GM23338 (cell line): Measurements from ENCODE around the gene MYO1A. TPM values are rescaled to one million over a fixed set of nuclear protein-coding genes. Genes with fewer than 3 reads are reported as not detected.

Experiments used
- ATAC-seq: fragments of 200-7000 bp; cut with Tn5 transposase; 3 replicates; pipeline ENCODE4 v1.9.1; 2020
- DNase-seq: peaks from one replicate; pipeline ENCODE4 v3.0.0-alpha.2; 2015; ENCODE audit warnings: low spot score
- H2AFZ ChIP-seq: fragments of 200-600 bp; sonication (generic); 2 replicates; pipeline ENCODE4 v1.8.0; 2016; ENCODE audit warnings: antibody characterized with exemption, mild to moderate bottlenecking, moderate library complexity
- H3F3A ChIP-seq: fragments of 200-600 bp; sonication (generic); replicated peaks from 2 replicates; pipeline ENCODE4 v1.8.0; 2017; ENCODE audit warnings: antibody characterized with exemption, mixed run types, low read depth
- H3K27ac ChIP-seq: fragments of 200-600 bp; sonication (generic); 2 replicates; pipeline ENCODE4 v1.6.1; 2016; ENCODE audit warnings: low read depth
- H3K27me3 ChIP-seq: fragments of 200-600 bp; sonication (generic); 2 replicates; pipeline ENCODE4 v1.8.0; 2016; ENCODE audit warnings: mild to moderate bottlenecking, mixed run types, moderate library complexity; ENCODE audit not compliant: insufficient read depth
- H3K36me3 ChIP-seq: fragments of 200-600 bp; sonication (generic); 2 replicates; pipeline ENCODE4 v1.8.0; 2016; ENCODE audit warnings: mild to moderate bottlenecking; ENCODE audit not compliant: insufficient read depth
- H3K4me1 ChIP-seq: fragments of 200-600 bp; sonication (generic); 2 replicates; pipeline ENCODE4 v1.8.0; 2016; ENCODE audit warnings: mild to moderate bottlenecking, moderate library complexity; ENCODE audit not compliant: insufficient read depth
- H3K4me2 ChIP-seq: fragments of 200-600 bp; sonication (generic); 2 replicates; pipeline ENCODE4 v1.7.1; 2017; ENCODE audit warnings: mixed run types
- H3K4me3 ChIP-seq: fragments of 200-600 bp; sonication (generic); 2 replicates; pipeline ENCODE4 v1.6.1; 2016; ENCODE audit warnings: mixed run types
- H3K79me2 ChIP-seq: fragments of 200-600 bp; sonication (generic); replicated peaks from 2 replicates; pipeline ENCODE4 v1.8.0; 2017; ENCODE audit warnings: mild to moderate bottlenecking; ENCODE audit not compliant: insufficient read depth
- H3K9me2 ChIP-seq: fragments of 200-600 bp; sonication (generic); 2 replicates; pipeline ENCODE4 v1.8.0; 2017; ENCODE audit not compliant: insufficient read depth
- H4K20me1 ChIP-seq: fragments of 200-600 bp; sonication (generic); replicated peaks from 2 replicates; pipeline ENCODE4 v1.8.0; 2017; ENCODE audit warnings: mild to moderate bottlenecking; ENCODE audit not compliant: insufficient read depth
- H3K27ac Mint-ChIP-seq: 2 replicates; pipeline ENCODE4 v1.8.0; 2020; ENCODE audit warnings: inconsistent platforms, mild to moderate bottlenecking, moderate library complexity, mixed read lengths
- H3K27me3 Mint-ChIP-seq: 3 replicates; pipeline ENCODE4 v1.8.0; 2022; ENCODE audit warnings: low read depth, mild to moderate bottlenecking, moderate library complexity, mixed read lengths, inconsistent platforms; ENCODE audit not compliant: insufficient read depth, poor library complexity
- H3K36me3 Mint-ChIP-seq: 3 replicates; pipeline ENCODE4 v1.8.0; 2021; ENCODE audit warnings: low read depth, mild to moderate bottlenecking, inconsistent platforms, moderate library complexity, mixed read lengths
- H3K4me1 Mint-ChIP-seq: 3 replicates; pipeline ENCODE4 v1.8.0; 2020; ENCODE audit warnings: mild to moderate bottlenecking, inconsistent platforms, mixed read lengths
- H3K4me3 Mint-ChIP-seq: 3 replicates; pipeline ENCODE4 v1.8.0; 2021; ENCODE audit warnings: moderate library complexity, mild to moderate bottlenecking, inconsistent platforms, mixed read lengths
- H3K9me3 Mint-ChIP-seq: 3 replicates; pipeline ENCODE4 v1.8.0; 2020; ENCODE audit warnings: moderate library complexity, mild to moderate bottlenecking, inconsistent platforms, mixed read lengths
- EZH2phosphoT487 ChIP-seq: fragments of 200-600 bp; sonication (generic); IDR thresholded peaks from one replicate; pipeline ENCODE4 v1.8.1; 2018; ENCODE audit warnings: antibody characterized with exemption; ENCODE audit not compliant: unreplicated experiment
- NANOG ChIP-seq: IDR thresholded peaks from 2 replicates; pipeline ENCODE4 v1.6.1; 2016; ENCODE audit warnings: antibody characterized with exemption, borderline replicate concordance
- POLR2AphosphoS5 ChIP-seq: IDR thresholded peaks from 2 replicates; pipeline ENCODE4 v1.6.1; 2016; ENCODE audit warnings: antibody characterized with exemption, low read depth
- STAT1 ChIP-seq: IDR thresholded peaks from one replicate; pipeline ENCODE4 v1.6.1; 2016; ENCODE audit warnings: antibody characterized with exemption; ENCODE audit not compliant: unreplicated experiment
- ZNF114 ChIP-seq: fragments of 250-450 bp; sonication (Bioruptor Pico); IDR thresholded peaks from 2 replicates; pipeline ENCODE4 v1.5.0; 2020; ENCODE audit warnings: mild to moderate bottlenecking, moderate library complexity
- ZNF331 ChIP-seq: fragments of 250-450 bp; sonication (Bioruptor Pico); IDR thresholded peaks from 2 replicates; pipeline ENCODE4 v1.5.0; 2020; ENCODE audit warnings: low read depth, mild to moderate bottlenecking, moderate library complexity
- polyA plus RNA-seq: library from polyadenylated mRNA; unstranded; fragments of >200 nt; fragmentation: Nextera tagmentation; extraction: Ambion mirVana; gene quantifications from 2 replicates; pipeline ENCODE4 v1.2.1, GENCODE V29; 2016
- total RNA-seq: library from RNA; depleted of rRNA; stranded (reverse); fragments of >200 nt; shearing (Covaris generic); gene quantifications from 2 replicates; pipeline ENCODE4 v1.2.3, GENCODE V29; 2014
- TF ChIP-seq, protein P1 (sequence below): IDR thresholded peaks from one replicate; pipeline ENCODE4 v1.6.1; 2018; ENCODE audit warnings: antibody characterized with exemption; ENCODE audit not compliant: unreplicated experiment
- TF ChIP-seq, protein P2 (sequence below): fragments of 250-450 bp; sonication (Bioruptor Pico); IDR thresholded peaks from 2 replicates; pipeline ENCODE4 v1.5.0; 2020; ENCODE audit warnings: mild to moderate bottlenecking, moderate library complexity
- TF ChIP-seq, protein P3 (sequence below): IDR thresholded peaks from 2 replicates; pipeline ENCODE4 v1.6.1; 2016; ENCODE audit warnings: antibody characterized with exemption

Gene MYO1A
- total and polyA plus RNA-seq, 2 experiments from 2014 or later, result not detected

DNA sequence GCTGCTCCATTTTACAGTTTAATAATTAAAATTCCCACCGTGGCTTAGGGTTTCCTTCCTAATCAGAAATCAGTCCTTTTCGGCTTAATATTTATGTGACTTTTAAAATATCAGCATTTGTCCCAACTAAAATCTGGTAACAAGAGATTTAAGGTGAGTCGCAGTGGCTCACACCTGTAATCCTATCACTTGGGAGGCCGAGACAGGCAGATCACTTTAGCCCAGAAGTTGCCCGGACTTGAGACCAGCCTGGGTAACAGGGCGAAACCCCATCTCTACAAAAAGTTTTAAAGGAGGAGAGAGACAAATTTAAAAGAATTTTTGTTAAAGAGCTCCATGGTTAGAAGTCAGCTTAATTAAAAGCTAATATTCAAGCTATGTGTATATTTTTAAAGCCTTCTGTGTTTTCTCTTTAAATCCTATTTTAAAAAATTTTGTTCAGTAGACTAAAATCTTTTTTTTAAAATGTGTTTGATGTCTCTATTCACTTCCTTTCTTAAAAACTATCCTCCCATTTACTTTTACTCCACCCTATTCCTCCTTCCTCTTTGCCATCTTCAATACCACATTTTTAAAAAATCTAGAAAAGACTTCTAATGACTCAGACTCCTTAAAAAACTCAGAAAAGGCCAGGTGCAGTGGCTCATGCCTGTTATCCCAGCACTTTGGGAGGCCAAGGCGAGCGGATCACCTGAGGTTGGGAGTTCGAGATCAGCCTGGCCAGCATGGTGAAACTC lies 29.8 kb downstream of the MYO1A start:
- no peaks in the 10 kb centered on the region for H4K20me1 ChIP-seq
- no peaks in the 10 kb centered on the region for H3K36me3 ChIP-seq
- ATAC-seq (no peak), DNase-seq (no peak)
- no peak overlapping the region for H2AFZ ChIP-seq
- no peaks in the 10 kb centered on the region for H3K9me3 Mint-ChIP-seq
- no peaks in the 10 kb centered on the region for H3K9me2 ChIP-seq
- peak overlapping the region; percentile 46; the same call in 1 of the 2 replicates for H3K27ac Mint-ChIP-seq
- no peak overlapping the region for H3K4me3 ChIP-seq
- H3K4me1 ChIP-seq, result 0 out of 2 replicates have a peak, but pooled peaks cover 8% of the 10 kb centered on the region
- H3K4me1 Mint-ChIP-seq, result peaks cover 14% of the 10 kb centered on the region; the same call in 2 of the 3 replicates
- H3K4me3 Mint-ChIP-seq, result no peak overlapping the region
- H3K27me3 ChIP-seq, result no peaks in the 10 kb centered on the region
- H3K79me2 ChIP-seq, result no peaks in the 10 kb centered on the region
- no peak overlapping the region for H3K4me2 ChIP-seq
- H3K27ac ChIP-seq, result no peak overlapping the region
- no peaks in the 10 kb centered on the region for H3F3A ChIP-seq
- peaks cover 6% of the 10 kb centered on the region for H3K27me3 Mint-ChIP-seq
- no peaks in the 10 kb centered on the region for H3K36me3 Mint-ChIP-seq
- TF ChIP-seq NANOG, result no peak
- TF ChIP-seq ZNF331 (CRISPR knock-in tag), result no peak
- TF ChIP-seq, protein P1, sequence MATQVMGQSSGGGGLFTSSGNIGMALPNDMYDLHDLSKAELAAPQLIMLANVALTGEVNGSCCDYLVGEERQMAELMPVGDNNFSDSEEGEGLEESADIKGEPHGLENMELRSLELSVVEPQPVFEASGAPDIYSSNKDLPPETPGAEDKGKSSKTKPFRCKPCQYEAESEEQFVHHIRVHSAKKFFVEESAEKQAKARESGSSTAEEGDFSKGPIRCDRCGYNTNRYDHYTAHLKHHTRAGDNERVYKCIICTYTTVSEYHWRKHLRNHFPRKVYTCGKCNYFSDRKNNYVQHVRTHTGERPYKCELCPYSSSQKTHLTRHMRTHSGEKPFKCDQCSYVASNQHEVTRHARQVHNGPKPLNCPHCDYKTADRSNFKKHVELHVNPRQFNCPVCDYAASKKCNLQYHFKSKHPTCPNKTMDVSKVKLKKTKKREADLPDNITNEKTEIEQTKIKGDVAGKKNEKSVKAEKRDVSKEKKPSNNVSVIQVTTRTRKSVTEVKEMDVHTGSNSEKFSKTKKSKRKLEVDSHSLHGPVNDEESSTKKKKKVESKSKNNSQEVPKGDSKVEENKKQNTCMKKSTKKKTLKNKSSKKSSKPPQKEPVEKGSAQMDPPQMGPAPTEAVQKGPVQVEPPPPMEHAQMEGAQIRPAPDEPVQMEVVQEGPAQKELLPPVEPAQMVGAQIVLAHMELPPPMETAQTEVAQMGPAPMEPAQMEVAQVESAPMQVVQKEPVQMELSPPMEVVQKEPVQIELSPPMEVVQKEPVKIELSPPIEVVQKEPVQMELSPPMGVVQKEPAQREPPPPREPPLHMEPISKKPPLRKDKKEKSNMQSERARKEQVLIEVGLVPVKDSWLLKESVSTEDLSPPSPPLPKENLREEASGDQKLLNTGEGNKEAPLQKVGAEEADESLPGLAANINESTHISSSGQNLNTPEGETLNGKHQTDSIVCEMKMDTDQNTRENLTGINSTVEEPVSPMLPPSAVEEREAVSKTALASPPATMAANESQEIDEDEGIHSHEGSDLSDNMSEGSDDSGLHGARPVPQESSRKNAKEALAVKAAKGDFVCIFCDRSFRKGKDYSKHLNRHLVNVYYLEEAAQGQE, result no peak
- no peak for TF ChIP-seq ZNF114 (CRISPR knock-in tag)

DNA sequence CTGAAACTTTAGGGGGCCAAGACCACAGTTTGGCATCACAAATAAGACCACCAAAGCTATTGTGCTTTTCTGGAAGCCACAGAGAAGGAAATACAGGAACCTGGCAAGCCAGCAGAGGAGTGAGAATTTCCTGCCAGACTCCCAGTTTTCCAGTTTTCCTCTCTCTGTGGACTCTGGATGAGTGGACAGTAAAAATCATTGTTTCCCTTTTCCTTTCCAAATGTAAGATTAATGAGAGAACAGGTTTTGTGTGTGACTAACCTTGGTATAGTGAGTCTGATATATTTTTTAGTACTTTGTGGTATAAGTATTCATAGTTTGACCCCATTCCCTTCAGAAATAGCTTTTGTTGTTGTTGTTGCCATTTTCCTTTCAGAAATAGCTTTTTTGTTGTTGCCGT lies 31.0 kb downstream of the MYO1A start:
- Histone ChIP-seq H3K4me1 (0 out of 2 replicates have a peak, but pooled peaks cover 8% of the 10 kb centered on the region), H3K4me3 (no peak overlapping the region), H3K27ac (no peak overlapping the region), H4K20me1 (no peaks in the 10 kb centered on the region), H3K27me3 (no peaks in the 10 kb centered on the region), H2AFZ (peak overlapping the region; percentile 25; the same call in 1 of the 2 replicates), H3K9me2 (no peaks in the 10 kb centered on the region), H3K36me3 (no peaks in the 10 kb centered on the region), H3K4me2 (no peak overlapping the region), H3F3A (no peaks in the 10 kb centered on the region), H3K79me2 (no peaks in the 10 kb centered on the region)
- H3K27me3 Mint-ChIP-seq, result peaks cover 6% of the 10 kb centered on the region
- peaks cover 19% of the 10 kb centered on the region for H3K4me1 Mint-ChIP-seq
- ATAC-seq (no peak), DNase-seq (no peak)
- no peaks in the 10 kb centered on the region for H3K9me3 Mint-ChIP-seq
- no peak overlapping the region; the same call in 1 of the 2 replicates for H3K27ac Mint-ChIP-seq
- H3K4me3 Mint-ChIP-seq, result no peak overlapping the region
- peaks cover 2% of the 10 kb centered on the region; the same call in 1 of the 3 replicates for H3K36me3 Mint-ChIP-seq
- no peak for TF ChIP-seq EZH2phosphoT487
- no peak for TF ChIP-seq POLR2AphosphoS5
- TF ChIP-seq STAT1, result no peak
- TF ChIP-seq ZNF114 (CRISPR knock-in tag), result no peak
- TF ChIP-seq, protein P2, sequence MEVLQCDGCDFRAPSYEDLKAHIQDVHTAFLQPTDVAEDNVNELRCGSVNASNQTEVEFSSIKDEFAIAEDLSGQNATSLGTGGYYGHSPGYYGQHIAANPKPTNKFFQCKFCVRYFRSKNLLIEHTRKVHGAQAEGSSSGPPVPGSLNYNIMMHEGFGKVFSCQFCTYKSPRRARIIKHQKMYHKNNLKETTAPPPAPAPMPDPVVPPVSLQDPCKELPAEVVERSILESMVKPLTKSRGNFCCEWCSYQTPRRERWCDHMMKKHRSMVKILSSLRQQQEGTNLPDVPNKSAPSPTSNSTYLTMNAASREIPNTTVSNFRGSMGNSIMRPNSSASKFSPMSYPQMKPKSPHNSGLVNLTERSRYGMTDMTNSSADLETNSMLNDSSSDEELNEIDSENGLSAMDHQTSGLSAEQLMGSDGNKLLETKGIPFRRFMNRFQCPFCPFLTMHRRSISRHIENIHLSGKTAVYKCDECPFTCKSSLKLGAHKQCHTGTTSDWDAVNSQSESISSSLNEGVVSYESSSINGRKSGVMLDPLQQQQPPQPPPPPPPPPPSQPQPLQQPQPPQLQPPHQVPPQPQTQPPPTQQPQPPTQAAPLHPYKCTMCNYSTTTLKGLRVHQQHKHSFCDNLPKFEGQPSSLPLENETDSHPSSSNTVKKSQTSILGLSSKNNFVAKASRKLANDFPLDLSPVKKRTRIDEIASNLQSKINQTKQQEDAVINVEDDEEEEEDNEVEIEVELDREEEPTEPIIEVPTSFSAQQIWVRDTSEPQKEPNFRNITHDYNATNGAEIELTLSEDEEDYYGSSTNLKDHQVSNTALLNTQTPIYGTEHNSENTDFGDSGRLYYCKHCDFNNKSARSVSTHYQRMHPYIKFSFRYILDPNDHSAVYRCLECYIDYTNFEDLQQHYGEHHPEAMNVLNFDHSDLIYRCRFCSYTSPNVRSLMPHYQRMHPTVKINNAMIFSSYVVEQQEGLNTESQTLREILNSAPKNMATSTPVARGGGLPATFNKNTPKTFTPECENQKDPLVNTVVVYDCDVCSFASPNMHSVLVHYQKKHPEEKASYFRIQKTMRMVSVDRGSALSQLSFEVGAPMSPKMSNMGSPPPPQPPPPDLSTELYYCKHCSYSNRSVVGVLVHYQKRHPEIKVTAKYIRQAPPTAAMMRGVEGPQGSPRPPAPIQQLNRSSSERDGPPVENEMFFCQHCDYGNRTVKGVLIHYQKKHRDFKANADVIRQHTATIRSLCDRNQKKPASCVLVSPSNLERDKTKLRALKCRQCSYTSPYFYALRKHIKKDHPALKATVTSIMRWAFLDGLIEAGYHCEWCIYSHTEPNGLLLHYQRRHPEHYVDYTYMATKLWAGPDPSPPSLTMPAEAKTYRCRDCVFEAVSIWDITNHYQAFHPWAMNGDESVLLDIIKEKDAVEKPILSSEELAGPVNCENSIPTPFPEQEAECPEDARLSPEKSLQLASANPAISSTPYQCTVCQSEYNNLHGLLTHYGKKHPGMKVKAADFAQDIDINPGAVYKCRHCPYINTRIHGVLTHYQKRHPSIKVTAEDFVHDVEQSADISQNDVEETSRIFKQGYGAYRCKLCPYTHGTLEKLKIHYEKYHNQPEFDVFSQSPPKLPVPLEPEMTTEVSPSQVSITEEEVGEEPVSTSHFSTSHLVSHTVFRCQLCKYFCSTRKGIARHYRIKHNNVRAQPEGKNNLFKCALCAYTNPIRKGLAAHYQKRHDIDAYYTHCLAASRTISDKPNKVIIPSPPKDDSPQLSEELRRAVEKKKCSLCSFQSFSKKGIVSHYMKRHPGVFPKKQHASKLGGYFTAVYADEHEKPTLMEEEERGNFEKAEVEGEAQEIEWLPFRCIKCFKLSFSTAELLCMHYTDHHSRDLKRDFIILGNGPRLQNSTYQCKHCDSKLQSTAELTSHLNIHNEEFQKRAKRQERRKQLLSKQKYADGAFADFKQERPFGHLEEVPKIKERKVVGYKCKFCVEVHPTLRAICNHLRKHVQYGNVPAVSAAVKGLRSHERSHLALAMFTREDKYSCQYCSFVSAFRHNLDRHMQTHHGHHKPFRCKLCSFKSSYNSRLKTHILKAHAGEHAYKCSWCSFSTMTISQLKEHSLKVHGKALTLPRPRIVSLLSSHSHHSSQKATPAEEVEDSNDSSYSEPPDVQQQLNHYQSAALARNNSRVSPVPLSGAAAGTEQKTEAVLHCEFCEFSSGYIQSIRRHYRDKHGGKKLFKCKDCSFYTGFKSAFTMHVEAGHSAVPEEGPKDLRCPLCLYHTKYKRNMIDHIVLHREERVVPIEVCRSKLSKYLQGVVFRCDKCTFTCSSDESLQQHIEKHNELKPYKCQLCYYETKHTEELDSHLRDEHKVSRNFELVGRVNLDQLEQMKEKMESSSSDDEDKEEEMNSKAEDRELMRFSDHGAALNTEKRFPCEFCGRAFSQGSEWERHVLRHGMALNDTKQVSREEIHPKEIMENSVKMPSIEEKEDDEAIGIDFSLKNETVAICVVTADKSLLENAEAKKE (CRISPR knock-in tag), result no peak
- TF ChIP-seq, protein P3, sequence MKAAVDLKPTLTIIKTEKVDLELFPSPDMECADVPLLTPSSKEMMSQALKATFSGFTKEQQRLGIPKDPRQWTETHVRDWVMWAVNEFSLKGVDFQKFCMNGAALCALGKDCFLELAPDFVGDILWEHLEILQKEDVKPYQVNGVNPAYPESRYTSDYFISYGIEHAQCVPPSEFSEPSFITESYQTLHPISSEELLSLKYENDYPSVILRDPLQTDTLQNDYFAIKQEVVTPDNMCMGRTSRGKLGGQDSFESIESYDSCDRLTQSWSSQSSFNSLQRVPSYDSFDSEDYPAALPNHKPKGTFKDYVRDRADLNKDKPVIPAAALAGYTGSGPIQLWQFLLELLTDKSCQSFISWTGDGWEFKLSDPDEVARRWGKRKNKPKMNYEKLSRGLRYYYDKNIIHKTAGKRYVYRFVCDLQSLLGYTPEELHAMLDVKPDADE, result no peak
